Retinal pigment epithelial cell (primary cell): ENCODE measurements around the gene LMBRD1.

Experiments
- DNase-seq: peaks from one replicate; pipeline ENCODE4 v3.0.0-alpha.2; 2010; ENCODE audit warnings: low read depth
- H3K4me3 ChIP-seq: 2 replicates; pipeline ENCODE4 v1.5.1; 2011; ENCODE audit warnings: mild to moderate bottlenecking, low read length, control low read depth, moderate library complexity
- TF ChIP-seq, protein P1 (sequence below): conservative IDR thresholded peaks from 2 replicates; pipeline ENCODE4 v1.5.1; 2011; ENCODE audit warnings: low read depth, low read length, control low read depth, inconsistent platforms

Gene LMBRD1

DNA sequence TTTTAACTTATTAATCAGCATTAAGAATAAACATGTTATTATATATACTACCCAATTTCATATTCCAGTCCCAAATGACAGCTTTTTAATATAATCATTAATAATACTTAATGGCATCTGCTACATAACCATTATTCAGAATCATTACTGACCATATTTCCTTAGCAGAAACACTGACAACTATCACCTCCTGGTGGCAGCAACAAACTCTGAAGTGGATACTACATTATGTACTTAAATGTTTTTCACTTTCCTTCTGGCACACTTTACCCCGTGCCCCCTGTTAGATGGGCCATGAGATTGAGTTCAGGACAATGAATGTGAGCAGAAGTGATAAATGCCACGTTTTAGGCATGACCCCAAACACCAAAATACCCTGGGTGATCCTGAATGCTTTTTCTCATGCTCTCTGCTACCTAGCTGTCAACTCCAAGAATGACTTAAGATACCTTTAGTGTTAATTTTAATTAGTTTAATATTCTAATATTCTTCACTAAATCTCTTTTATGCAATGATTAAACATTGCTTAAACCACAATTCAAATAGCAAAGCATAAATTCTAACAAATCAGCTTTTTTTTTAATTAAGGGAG lies 77.1 kb downstream of the LMBRD1 start:
- no peak overlapping the region for H3K4me3 ChIP-seq
- DNase-seq, result peak; percentile 13
- TF ChIP-seq, protein P1, sequence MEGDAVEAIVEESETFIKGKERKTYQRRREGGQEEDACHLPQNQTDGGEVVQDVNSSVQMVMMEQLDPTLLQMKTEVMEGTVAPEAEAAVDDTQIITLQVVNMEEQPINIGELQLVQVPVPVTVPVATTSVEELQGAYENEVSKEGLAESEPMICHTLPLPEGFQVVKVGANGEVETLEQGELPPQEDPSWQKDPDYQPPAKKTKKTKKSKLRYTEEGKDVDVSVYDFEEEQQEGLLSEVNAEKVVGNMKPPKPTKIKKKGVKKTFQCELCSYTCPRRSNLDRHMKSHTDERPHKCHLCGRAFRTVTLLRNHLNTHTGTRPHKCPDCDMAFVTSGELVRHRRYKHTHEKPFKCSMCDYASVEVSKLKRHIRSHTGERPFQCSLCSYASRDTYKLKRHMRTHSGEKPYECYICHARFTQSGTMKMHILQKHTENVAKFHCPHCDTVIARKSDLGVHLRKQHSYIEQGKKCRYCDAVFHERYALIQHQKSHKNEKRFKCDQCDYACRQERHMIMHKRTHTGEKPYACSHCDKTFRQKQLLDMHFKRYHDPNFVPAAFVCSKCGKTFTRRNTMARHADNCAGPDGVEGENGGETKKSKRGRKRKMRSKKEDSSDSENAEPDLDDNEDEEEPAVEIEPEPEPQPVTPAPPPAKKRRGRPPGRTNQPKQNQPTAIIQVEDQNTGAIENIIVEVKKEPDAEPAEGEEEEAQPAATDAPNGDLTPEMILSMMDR, result peak; percentile 70

DNA sequence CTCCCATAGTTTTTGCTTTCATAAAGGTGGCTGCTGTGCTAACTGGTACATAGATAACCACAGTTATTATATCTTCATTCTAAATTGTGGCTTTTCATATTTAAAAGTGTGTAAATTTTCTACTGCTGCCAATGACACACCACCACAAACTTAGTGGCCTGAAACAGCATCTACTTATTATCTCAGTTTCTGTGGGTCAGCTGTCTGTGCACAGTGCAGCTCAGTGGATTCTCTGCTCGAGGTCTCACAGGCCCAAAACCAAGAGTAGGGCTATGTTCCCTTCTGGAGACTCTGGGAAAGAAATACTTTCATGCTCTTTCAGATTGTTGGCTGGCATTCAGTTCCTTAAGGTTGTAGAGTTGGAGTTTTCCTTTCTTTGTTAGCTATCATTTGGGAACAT lies 90.1 kb downstream of the LMBRD1 start:
- DNase-seq, result no peak
- TF ChIP-seq, protein P1, result no peak
- H3K4me3 ChIP-seq, result no peak overlapping the region

DNA sequence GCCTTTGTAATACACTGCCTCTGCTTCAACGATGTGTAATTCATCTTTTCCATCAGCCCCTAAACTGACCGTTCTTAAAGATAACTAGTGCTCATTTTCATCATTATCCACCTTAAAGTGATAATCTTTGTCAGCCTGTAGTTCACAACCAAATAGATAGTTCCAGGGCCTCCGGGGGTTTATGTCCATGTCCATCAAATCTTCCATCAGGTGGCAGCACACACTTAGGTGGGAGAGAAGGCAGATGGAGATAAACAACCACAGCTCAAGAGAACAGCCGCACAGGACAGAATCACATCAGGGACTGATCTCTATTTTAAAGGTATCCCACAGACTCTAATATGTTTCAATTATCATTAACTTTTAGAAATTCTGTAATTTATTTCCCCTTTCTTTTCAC lies 90.9 kb downstream of the LMBRD1 start:
- TF ChIP-seq, protein P1, result no peak
- DNase-seq, result no peak
- H3K4me3 ChIP-seq, result no peak overlapping the region

DNA sequence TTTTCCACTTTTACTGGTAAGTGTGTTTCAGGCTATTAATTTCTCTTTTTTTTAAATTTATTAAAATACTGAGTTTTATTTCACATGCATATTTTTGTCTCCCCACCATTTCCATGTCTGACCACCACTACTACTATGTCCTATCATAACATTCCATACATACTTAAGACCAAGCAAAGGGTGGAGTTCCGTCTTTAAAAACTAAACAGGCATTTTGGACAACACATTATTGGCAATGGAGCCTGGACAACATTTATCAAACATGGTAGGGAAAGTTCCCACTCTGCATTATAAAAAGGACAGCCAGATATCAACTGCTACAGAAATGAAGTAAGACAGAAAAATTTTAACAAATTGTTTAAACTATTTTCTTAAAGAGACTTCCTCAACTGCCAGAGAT lies 91.9 kb downstream of the LMBRD1 start:
- TF ChIP-seq, protein P1, result no peak
- DNase-seq, result no peak

DNA sequence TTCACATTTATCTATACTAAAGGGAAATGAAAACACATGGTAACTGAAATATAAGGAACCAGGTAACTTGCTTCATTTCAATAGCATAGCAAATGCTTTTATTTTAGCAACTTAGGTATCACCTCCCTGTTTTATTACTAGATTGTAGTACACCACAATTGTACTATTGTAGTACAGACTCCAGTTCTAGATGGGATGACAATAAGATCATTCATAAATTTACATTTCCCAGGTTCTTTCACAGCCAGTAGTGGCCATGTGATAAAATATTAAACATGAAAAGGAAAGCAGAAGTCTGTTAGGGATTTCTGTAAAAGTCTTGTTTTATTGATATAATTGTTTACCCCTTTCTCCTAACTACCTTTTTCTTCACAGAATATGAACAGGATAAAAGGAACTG lies 97.2 kb downstream of the LMBRD1 start:
- no peak overlapping the region for H3K4me3 ChIP-seq
- DNase-seq, result no peak
- TF ChIP-seq, protein P1, result no peak

More for the DNA sequence above, 91.9 kb downstream of the LMBRD1 start:
- no peak overlapping the region for H3K4me3 ChIP-seq

DNA sequence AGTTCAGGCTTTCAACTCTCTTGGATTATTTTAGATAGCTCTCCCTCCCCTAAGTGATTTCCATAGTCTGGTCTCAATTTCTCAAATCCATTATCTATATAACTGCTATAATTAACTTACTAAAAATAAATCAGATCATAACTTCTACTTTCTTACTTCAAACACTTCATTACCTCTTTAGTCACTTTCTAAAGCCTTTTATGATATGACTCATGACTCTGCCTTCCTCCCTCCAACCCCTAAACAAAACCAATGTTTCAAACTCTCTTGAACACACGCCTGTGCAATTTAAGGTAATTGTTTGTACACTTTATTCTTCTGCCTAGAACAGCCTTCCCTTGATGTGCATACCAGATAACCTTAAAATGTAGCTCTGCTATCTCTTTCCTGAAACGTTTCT lies 100.5 kb downstream of the LMBRD1 start:
- TF ChIP-seq, protein P1, result no peak
- no peak overlapping the region for H3K4me3 ChIP-seq
- DNase-seq, result peak; percentile 29

DNA sequence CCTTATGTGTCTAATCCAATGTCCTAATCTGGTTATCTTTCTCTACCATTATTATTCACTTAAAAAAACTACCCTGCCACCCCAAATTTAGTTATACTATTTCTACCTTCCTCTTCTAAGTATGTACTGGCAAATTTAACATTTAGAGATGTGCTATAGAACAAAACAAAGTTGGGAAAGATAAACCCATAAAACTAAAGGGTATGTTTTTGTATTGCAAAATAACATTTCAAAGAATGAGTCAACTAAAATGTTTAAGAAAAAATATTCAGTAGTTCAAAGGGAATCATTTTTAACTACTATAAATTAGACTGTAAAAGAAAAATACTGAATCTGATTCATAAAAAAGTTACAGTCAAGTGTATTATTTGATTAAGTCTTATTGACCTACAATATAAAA lies 103.0 kb downstream of the LMBRD1 start:
- TF ChIP-seq, protein P1, result no peak
- DNase-seq, result no peak
- no peak overlapping the region for H3K4me3 ChIP-seq
